ENCODE data around the gene IFNAR2.
A peak's percentile ranks its signal among the peaks of the same experiment; 100 is the strongest.
"Not testable (repeated sequence)": the region's sequence is repeated elsewhere in the genome, so short reads cannot be mapped to it uniquely, and the experiment has no call there.

Gene IFNAR2

GRCh38 chr21:33219300-33219699, 10.4 kb upstream of the IFNAR2 start:
- DNase-seq = no peak

GRCh38 chr21:33219954-33220353, 9.8 kb upstream of the IFNAR2 start:
- no peak for DNase-seq

GRCh38 chr21:33225376-33225775, 4.4 kb upstream of the IFNAR2 start:
- not testable (repeated sequence) for DNase-seq

- no peak for DNase-seq
Observed at GRCh38 chr21:33228455-33228854, 1.3 kb upstream of the IFNAR2 start.

GRCh38 chr21:33229099-33229783, 497 bp upstream of the IFNAR2 start:
- no peak for DNase-seq

- peak; percentile 24 for DNase-seq
Observed at GRCh38 chr21:33230545-33231324, 997 bp downstream of the IFNAR2 start.

- no peak for DNase-seq
Observed at GRCh38 chr21:33231526-33231925, 1.8 kb downstream of the IFNAR2 start.

GRCh38 chr21:33232291-33233034, 2.7 kb downstream of the IFNAR2 start:
- no peak for DNase-seq

GRCh38 chr21:33234635-33235520, 5.1 kb downstream of the IFNAR2 start:
- no peak for DNase-seq

GRCh38 chr21:33236013-33236686, 6.4 kb downstream of the IFNAR2 start:
- no peak for DNase-seq

GRCh38 chr21:33236766-33237165, 7.0 kb downstream of the IFNAR2 start:
- DNase-seq = no peak

- DNase-seq = no peak
Observed at GRCh38 chr21:33237486-33237885, 7.7 kb downstream of the IFNAR2 start.

- DNase-seq = no peak
Observed at GRCh38 chr21:33238146-33238545, 8.4 kb downstream of the IFNAR2 start.

- no peak for DNase-seq
Observed at GRCh38 chr21:33238565-33239255, 9.0 kb downstream of the IFNAR2 start.

GRCh38 chr21:33239559-33240127, 9.9 kb downstream of the IFNAR2 start:
- not testable (repeated sequence) for DNase-seq

- no peak for DNase-seq
Observed at GRCh38 chr21:33240404-33240803, 10.7 kb downstream of the IFNAR2 start.

- DNase-seq = peak; percentile 42
Observed at GRCh38 chr21:33241846-33242245, 12.1 kb downstream of the IFNAR2 start.

- DNase-seq = not testable (repeated sequence)
Observed at GRCh38 chr21:33242846-33243245, 13.1 kb downstream of the IFNAR2 start.

- no peak for DNase-seq
Observed at GRCh38 chr21:33244082-33244778, 14.5 kb downstream of the IFNAR2 start.

GRCh38 chr21:33244779-33245105, 15.0 kb downstream of the IFNAR2 start:
- DNase-seq = no peak
